Neuronal stem cell (in vitro differentiated cells): Measurements from ENCODE around the gene SUSD2.

ENCODE experiments used
- DNase-seq: peaks from one replicate; pipeline ENCODE4 v3.0.0-alpha.2; 2013; ENCODE audit warnings: low spot score
- H2AFZ ChIP-seq: one replicate; pipeline ENCODE4 v1.6.1; 2013; ENCODE audit warnings: mild to moderate bottlenecking, low read length, inconsistent platforms
- H2AK5ac ChIP-seq: 2 replicates; pipeline ENCODE4 v1.6.1; 2013; ENCODE audit warnings: low read depth, mild to moderate bottlenecking, inconsistent platforms, low read length, moderate library complexity, mixed read lengths
- H2BK120ac ChIP-seq: 2 replicates; pipeline ENCODE4 v1.6.1; 2013; ENCODE audit warnings: low read depth, mild to moderate bottlenecking, inconsistent platforms, low read length, moderate library complexity, mixed read lengths
- H2BK12ac ChIP-seq: one replicate; pipeline ENCODE4 v1.6.1; 2013; ENCODE audit warnings: low read length, inconsistent platforms
- H2BK15ac ChIP-seq: 2 replicates; pipeline ENCODE4 v1.6.1; 2013; ENCODE audit warnings: mild to moderate bottlenecking, low read length, inconsistent platforms, mixed read lengths
- H2BK5ac ChIP-seq: one replicate; pipeline ENCODE4 v1.6.1; 2013; ENCODE audit warnings: inconsistent platforms, mild to moderate bottlenecking, low read length, moderate library complexity
- H3K14ac ChIP-seq: one replicate; pipeline ENCODE4 v1.6.1; 2013; ENCODE audit warnings: low read length, inconsistent platforms
- H3K18ac ChIP-seq: 2 replicates; pipeline ENCODE4 v1.6.1; 2013; ENCODE audit warnings: low read length, inconsistent platforms
- H3K23ac ChIP-seq: 2 replicates; pipeline ENCODE4 v1.6.1; 2013; ENCODE audit warnings: low read depth, mild to moderate bottlenecking, mixed read lengths, low read length, inconsistent platforms; ENCODE audit not compliant: poor library complexity
- H3K27ac ChIP-seq: replicated peaks from 3 replicates; pipeline ENCODE4 v1.5.1; 2013; ENCODE audit warnings: low read length, inconsistent platforms
- H3K27me3 ChIP-seq, 3 experiments: 2 replicates each; pipeline ENCODE4 v1.6.1; 2013; ENCODE audit warnings: low read length in 3 of 3, mild to moderate bottlenecking in 2 of 3, inconsistent platforms in 1 of 3, low read depth in 1 of 3, mixed read lengths in 1 of 3, moderate library complexity in 1 of 3; ENCODE audit not compliant: control insufficient read depth in 3 of 3, insufficient read depth in 3 of 3
- H3K36me3 ChIP-seq, 2 donors: replicated peaks in 1 of 2; 2 replicates each; pipeline ENCODE4 v1.6.1; 2013; ENCODE audit warnings: low read length in 2 of 2; ENCODE audit not compliant: control insufficient read depth in 2 of 2, insufficient read depth in 2 of 2
- H3K4ac ChIP-seq: 2 replicates; pipeline ENCODE4 v1.6.1; 2013; ENCODE audit warnings: inconsistent platforms, mild to moderate bottlenecking, low read length, moderate library complexity
- H3K4me1 ChIP-seq, 2 donors: 1 replicate in 1 of 2; 2 replicates in 1 of 2; pipeline ENCODE4 v1.6.1; 2013; ENCODE audit warnings: low read length in 2 of 2, low read depth in 1 of 2; ENCODE audit not compliant: control insufficient read depth in 2 of 2, insufficient read depth in 1 of 2
- H3K4me2 ChIP-seq: one replicate; pipeline ENCODE4 v1.6.1; 2013; ENCODE audit warnings: mild to moderate bottlenecking, low read length, inconsistent platforms; ENCODE audit not compliant: insufficient read depth, poor library complexity, severe bottlenecking
- H3K4me3 ChIP-seq, 2 donors: 2 replicates each; pipeline ENCODE4 v1.5.1; 2013; ENCODE audit warnings: low read length in 2 of 2, mild to moderate bottlenecking in 2 of 2, inconsistent platforms in 1 of 2, moderate library complexity in 1 of 2
- H3K79me1 ChIP-seq: one replicate; pipeline ENCODE4 v1.6.1; 2013; ENCODE audit warnings: low read depth, mild to moderate bottlenecking, inconsistent platforms, low read length, moderate library complexity
- H3K9ac ChIP-seq: one replicate; pipeline ENCODE4 v1.6.1; 2013; ENCODE audit warnings: mild to moderate bottlenecking, low read depth, low read length, inconsistent platforms; ENCODE audit not compliant: poor library complexity
- H3K9me3 ChIP-seq, 2 donors: replicated peaks in 1 of 2; 2 replicates each; pipeline versions ENCODE3 to v1.6.1; 2013; ENCODE audit warnings: low read length in 2 of 2, mild to moderate bottlenecking in 2 of 2, inconsistent platforms in 1 of 2, low read depth in 1 of 2, mixed read lengths in 1 of 2, moderate library complexity in 1 of 2; ENCODE audit not compliant: control insufficient read depth in 2 of 2, insufficient read depth in 1 of 2
- H4K8ac ChIP-seq: one replicate; pipeline ENCODE4 v1.6.1; 2013; ENCODE audit warnings: low read depth, mild to moderate bottlenecking, inconsistent platforms, low read length, moderate library complexity
- H4K91ac ChIP-seq: one replicate; pipeline ENCODE4 v1.6.1; 2013; ENCODE audit warnings: low read length, low read depth, mild to moderate bottlenecking, inconsistent platforms; ENCODE audit not compliant: poor library complexity
- WGBS, 2 donors: extraction: QIAGEN DNeasy Blood & Tissue Kit; methylation state at CpG; one replicate each; pipeline ENCODE4 v1.1.7; 2013; ENCODE audit warnings: missing lambda C conversion rate in 2 of 2, mixed read lengths in 1 of 2; ENCODE audit not compliant: insufficient read length in 2 of 2, insufficient replicate concordance in 1 of 2; ENCODE audit errors: extremely low coverage in 2 of 2; 5-methylcytosine and 5-hydroxymethylcytosine counted together

The SUSD2 gene

DNA sequence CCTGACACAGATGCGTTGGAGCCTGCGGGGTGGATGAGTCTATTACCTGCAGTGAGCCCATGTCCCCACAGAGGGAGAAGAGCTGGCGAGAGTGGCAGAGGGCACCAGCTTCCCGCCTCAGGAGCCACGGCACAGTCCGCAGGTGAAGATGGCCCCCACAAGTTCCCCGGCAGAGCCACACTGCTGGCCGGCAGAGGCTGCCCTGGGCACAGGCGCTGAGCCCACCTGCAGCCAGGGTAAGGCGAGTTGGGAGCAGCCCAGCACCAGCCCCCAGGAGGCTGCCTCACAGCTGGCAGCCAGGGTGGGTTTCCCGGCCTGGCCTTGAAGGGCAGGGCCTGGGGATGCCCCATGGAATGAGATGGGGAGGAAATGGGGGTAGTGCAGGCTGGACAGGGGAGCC lies 5.2 kb upstream of the SUSD2 start:
- H3K27me3 ChIP-seq: no peaks in the 10 kb centered on the region
- H2BK120ac ChIP-seq: no peak overlapping the region
- no peak overlapping the region for H2BK12ac ChIP-seq
- no peak overlapping the region for H3K4ac ChIP-seq
- H4K91ac ChIP-seq: no peak overlapping the region
- no peak overlapping the region for H2AFZ ChIP-seq
- no peaks in the 10 kb centered on the region for H3K9me3 ChIP-seq
- H2BK5ac ChIP-seq: peak overlapping the region; percentile 24
- H3K4me3 ChIP-seq: no peak overlapping the region
- H3K9ac ChIP-seq: peak overlapping the region; percentile 60
- H3K27ac ChIP-seq: no peak overlapping the region
- H3K23ac ChIP-seq: peak overlapping the region; percentile 55
- H3K79me1 ChIP-seq: peaks cover 3% of the 10 kb centered on the region
- H3K36me3 ChIP-seq: peaks cover 25 to 42% of the 10 kb centered on the region in 2 donors
- no peak overlapping the region for H3K4me2 ChIP-seq
- peaks cover 0 to 2% of the 10 kb centered on the region in 2 donors for H3K4me1 ChIP-seq
- no peak overlapping the region for H2BK15ac ChIP-seq
- H3K18ac ChIP-seq: no peak overlapping the region
- WGBS, 2 donors: no CpG with 5 or more reads among the region's 11 CpGs
- no peak overlapping the region for H2AK5ac ChIP-seq
- no peak overlapping the region for H4K8ac ChIP-seq
- DNase-seq: no peak
- no peak overlapping the region for H3K14ac ChIP-seq

- H3K36me3 ChIP-seq: peaks cover 21 to 37% of the 10 kb centered on the region in 2 donors
- H3K23ac ChIP-seq: no peak overlapping the region
- H3K14ac ChIP-seq: no peak overlapping the region
- H3K18ac ChIP-seq: no peak overlapping the region
- no CpG with 5 or more reads among the region's 10 CpGs for WGBS, 2 donors
- no peak overlapping the region for H4K8ac ChIP-seq
- no peak overlapping the region for H2BK120ac ChIP-seq
- no peak overlapping the region for H3K27ac ChIP-seq
- H3K27me3 ChIP-seq: no peaks in the 10 kb centered on the region
- H2BK12ac ChIP-seq: no peak overlapping the region
- no peak overlapping the region for H3K4ac ChIP-seq
- peaks cover 3 to 5% of the 10 kb centered on the region in 2 donors for H3K4me1 ChIP-seq
- H2AK5ac ChIP-seq: no peak overlapping the region
- no peak overlapping the region for H2BK5ac ChIP-seq
- no peak overlapping the region for H2AFZ ChIP-seq
- H2BK15ac ChIP-seq: no peak overlapping the region
- H3K4me3 ChIP-seq: no peak overlapping the region
- peak overlapping the region; percentile 50 for H3K9ac ChIP-seq
- no peak overlapping the region for H3K4me2 ChIP-seq
- H3K79me1 ChIP-seq: peaks cover 5% of the 10 kb centered on the region
- H3K9me3 ChIP-seq: no peaks in the 10 kb centered on the region
- no peak for DNase-seq
- H4K91ac ChIP-seq: no peak overlapping the region
Observed at GRCh38 chr22:24176630-24177029, 4.7 kb upstream of the SUSD2 start.

GRCh38 chr22:24177045-24177444 lies 4.2 kb upstream of the SUSD2 start:
- Histone ChIP-seq H4K91ac (no peak overlapping the region), H3K4me1 (peaks cover 3 to 5% of the 10 kb centered on the region in 2 donors), H2AFZ (no peak overlapping the region), H2BK12ac (no peak overlapping the region), H3K27ac (no peak overlapping the region), H3K9me3 (no peaks in the 10 kb centered on the region), H3K4ac (no peak overlapping the region), H2BK5ac (no peak overlapping the region), H3K36me3 (peaks cover 16 to 32% of the 10 kb centered on the region in 2 donors), H2BK120ac (no peak overlapping the region), H3K18ac (no peak overlapping the region), H4K8ac (no peak overlapping the region), H3K79me1 (peaks cover 5% of the 10 kb centered on the region), H3K27me3 (no peaks in the 10 kb centered on the region), H2AK5ac (no peak overlapping the region), H3K23ac (no peak overlapping the region), H3K14ac (no peak overlapping the region), H3K9ac (no peak overlapping the region), H3K4me2 (no peak overlapping the region), H2BK15ac (no peak overlapping the region), H3K4me3 (no peak overlapping the region)
- no CpG with 5 or more reads among the region's 5 CpGs for WGBS, 2 donors
- DNase-seq: no peak

- Histone ChIP-seq H3K4me3 (no peak overlapping the region), H3K4ac (no peak overlapping the region), H3K79me1 (peaks cover 5% of the 10 kb centered on the region), H3K4me2 (no peak overlapping the region), H2AFZ (no peak overlapping the region), H3K36me3 (peaks cover 13 to 28% of the 10 kb centered on the region in 2 donors), H3K18ac (no peak overlapping the region), H4K91ac (no peak overlapping the region), H3K4me1 (peaks cover 3 to 5% of the 10 kb centered on the region in 2 donors), H2BK120ac (no peak overlapping the region), H2BK15ac (no peak overlapping the region), H3K23ac (no peak overlapping the region), H2BK12ac (no peak overlapping the region), H3K9me3 (no peaks in the 10 kb centered on the region), H4K8ac (no peak overlapping the region), H3K9ac (no peak overlapping the region), H2BK5ac (no peak overlapping the region), H3K27me3 (no peaks in the 10 kb centered on the region), H3K14ac (no peak overlapping the region), H2AK5ac (no peak overlapping the region), H3K27ac (no peak overlapping the region)
- no peak for DNase-seq
- no CpG with 5 or more reads among the region's 10 CpGs for WGBS, 2 donors
Observed at GRCh38 chr22:24177456-24177855, 3.8 kb upstream of the SUSD2 start.
